Coronary artery (tissue), 2 donors: ENCODE measurements around the gene ELMO3.

Experiments
- DNase-seq: peaks from one replicate; pipeline ENCODE4 v3.0.0-alpha.2; 2017; ENCODE audit warnings: low spot score
- H3K27ac ChIP-seq, 2 donors: fragments of 200-600 bp; sonication (generic); one replicate each; pipeline ENCODE4 v1.5.1; 2016 to 2019
- H3K4me3 ChIP-seq: fragments of 200-600 bp; sonication (generic); 2 replicates; pipeline ENCODE4 v1.5.1; 2016; ENCODE audit warnings: mild to moderate bottlenecking, moderate library complexity
- TF ChIP-seq, protein P1 (sequence below): fragments of 200-600 bp; sonication (generic); IDR thresholded peaks from one replicate; pipeline ENCODE4 v1.5.1; 2019; ENCODE audit warnings: antibody characterized with exemption

Gene ELMO3

DNA sequence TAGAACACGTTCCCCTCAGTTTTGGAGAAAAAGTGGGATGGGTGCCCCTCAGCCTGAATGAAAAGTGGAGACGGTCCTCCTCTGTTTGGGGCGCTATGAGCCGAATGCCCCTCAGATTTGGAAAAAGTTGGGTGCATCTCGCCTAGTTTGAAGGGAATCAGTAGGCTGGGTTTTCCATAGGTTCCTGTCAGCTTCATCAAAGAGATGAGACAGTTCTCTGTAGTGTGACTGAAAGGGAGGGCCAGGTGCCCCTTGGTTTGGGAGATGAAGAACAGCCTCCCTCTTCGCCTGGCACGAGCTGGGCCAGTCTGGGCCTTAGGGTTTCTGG is 49.1 kb downstream of the ELMO3 start:
- DNase-seq: no peak
- TF ChIP-seq, protein P1, sequence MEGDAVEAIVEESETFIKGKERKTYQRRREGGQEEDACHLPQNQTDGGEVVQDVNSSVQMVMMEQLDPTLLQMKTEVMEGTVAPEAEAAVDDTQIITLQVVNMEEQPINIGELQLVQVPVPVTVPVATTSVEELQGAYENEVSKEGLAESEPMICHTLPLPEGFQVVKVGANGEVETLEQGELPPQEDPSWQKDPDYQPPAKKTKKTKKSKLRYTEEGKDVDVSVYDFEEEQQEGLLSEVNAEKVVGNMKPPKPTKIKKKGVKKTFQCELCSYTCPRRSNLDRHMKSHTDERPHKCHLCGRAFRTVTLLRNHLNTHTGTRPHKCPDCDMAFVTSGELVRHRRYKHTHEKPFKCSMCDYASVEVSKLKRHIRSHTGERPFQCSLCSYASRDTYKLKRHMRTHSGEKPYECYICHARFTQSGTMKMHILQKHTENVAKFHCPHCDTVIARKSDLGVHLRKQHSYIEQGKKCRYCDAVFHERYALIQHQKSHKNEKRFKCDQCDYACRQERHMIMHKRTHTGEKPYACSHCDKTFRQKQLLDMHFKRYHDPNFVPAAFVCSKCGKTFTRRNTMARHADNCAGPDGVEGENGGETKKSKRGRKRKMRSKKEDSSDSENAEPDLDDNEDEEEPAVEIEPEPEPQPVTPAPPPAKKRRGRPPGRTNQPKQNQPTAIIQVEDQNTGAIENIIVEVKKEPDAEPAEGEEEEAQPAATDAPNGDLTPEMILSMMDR: no peak
- peak overlapping the region; percentile 86 for H3K4me3 ChIP-seq
- H3K27ac ChIP-seq: no peak overlapping the region

DNA sequence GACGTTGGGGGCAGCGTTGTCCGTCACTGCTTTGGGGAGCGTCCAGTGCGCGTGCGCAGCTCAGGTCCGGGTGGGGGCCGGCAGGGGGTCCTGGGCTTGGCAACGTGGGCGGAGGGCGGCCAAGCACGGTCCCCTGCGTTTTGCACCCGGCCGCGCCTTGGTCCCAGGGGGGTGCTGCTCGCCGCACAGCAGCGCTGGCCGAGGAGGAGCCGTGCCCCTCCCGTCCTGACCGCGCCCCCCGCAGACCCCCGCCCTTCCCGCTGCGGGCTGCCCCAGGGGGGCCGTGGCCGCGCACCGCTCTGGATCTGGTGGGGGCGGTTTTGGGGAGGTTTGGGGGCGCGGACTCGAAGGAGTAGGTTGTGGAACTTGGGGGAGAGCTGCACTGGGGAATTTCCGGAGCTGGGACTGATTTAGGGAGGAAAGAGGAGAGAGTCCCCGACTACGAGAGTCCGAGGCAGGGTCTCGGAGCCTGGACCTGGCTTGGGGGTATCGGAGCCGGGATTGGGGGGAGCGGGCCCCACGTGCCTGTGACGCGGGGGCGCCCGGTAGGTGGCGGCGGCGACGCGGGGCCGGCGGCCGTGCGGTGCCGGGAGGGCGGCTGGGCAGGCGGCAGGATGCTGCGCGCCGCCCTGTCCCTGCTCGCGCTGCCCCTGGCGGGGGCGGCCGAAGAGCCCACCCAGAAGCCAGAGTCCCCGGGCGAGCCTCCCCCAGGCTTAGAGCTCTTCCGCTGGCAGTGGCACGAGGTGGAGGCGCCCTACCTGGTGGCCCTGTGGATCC is 49.7 kb downstream of the ELMO3 start, which contains the start of gene SLC9A5:
Gene SLC9A5, plus strand, starts transcription at position 579 of the 777 bp plus-strand sequence. Its CDS starts 36 bp downstream, at position 615.
- Histone ChIP-seq H3K4me3 (peak within 1 kb of the TSS; percentile 86), H3K27ac (peak within 1 kb of the TSS in 1 of 2 donors; percentile 2)
- no peak for DNase-seq
- TF ChIP-seq, protein P1: no peak

DNA sequence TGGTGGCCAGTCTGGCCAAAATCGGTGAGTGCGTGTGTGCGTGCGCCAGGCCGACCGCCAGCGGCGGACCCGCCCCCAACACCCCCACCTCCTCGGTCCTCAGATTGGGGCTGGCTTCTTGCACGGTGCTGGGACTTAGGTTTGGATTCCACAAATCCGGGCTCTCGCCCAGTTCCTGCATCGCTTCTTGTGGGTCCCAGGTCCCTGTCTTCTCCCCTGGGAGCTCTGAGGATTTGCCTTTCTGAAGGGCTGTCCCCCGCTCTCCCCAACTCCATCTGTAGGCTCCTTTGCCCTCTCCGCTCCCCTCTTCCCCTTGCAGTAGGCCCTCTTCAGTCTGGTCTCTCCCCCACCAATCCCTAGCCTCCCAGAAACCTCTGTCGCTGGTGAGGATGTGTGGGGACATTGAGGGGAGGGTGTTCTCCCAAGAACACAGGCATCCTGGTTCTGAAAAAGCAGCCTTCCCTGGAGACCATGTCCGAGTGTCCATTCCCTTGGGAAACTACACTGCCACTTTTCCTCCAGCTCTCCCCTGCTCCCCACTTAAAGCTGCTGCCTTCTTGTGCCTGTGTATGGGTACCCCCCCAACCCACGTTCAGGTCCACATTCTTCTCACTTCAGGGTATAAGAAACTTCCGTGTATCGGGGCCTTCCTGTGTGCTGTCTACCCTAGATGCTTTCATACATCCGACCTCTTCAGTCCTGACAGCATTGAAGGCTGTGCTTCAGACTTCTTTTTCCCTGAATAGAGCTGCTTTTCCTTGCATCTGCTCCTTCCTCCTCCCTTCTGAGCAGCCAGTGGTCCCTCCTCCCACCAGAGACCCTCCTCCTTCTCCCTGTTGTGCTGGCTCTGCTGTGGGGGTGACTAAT is 50.5 kb downstream of the ELMO3 start:
- no peak for DNase-seq
- H3K27ac ChIP-seq: no peak overlapping the region
- TF ChIP-seq, protein P1: no peak
- peak overlapping the region; percentile 86 for H3K4me3 ChIP-seq

DNA sequence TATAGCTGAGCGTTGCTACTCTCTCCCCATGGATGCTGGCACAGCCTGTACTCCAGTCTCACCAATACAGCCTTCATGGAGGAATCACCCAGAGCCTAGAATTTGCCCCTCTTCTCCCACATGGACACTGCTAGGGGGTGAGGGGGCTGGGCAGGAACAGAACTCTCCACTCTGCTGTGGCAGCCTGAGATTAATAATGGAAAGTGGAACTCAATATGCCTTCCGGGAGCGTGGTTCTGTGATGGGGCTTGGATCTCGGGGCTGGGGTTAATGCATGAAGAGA is 51.1 kb downstream of the ELMO3 start:
- H3K4me3 ChIP-seq: no peak overlapping the region
- no peak for DNase-seq
- TF ChIP-seq, protein P1: no peak
- H3K27ac ChIP-seq: no peak overlapping the region

DNA sequence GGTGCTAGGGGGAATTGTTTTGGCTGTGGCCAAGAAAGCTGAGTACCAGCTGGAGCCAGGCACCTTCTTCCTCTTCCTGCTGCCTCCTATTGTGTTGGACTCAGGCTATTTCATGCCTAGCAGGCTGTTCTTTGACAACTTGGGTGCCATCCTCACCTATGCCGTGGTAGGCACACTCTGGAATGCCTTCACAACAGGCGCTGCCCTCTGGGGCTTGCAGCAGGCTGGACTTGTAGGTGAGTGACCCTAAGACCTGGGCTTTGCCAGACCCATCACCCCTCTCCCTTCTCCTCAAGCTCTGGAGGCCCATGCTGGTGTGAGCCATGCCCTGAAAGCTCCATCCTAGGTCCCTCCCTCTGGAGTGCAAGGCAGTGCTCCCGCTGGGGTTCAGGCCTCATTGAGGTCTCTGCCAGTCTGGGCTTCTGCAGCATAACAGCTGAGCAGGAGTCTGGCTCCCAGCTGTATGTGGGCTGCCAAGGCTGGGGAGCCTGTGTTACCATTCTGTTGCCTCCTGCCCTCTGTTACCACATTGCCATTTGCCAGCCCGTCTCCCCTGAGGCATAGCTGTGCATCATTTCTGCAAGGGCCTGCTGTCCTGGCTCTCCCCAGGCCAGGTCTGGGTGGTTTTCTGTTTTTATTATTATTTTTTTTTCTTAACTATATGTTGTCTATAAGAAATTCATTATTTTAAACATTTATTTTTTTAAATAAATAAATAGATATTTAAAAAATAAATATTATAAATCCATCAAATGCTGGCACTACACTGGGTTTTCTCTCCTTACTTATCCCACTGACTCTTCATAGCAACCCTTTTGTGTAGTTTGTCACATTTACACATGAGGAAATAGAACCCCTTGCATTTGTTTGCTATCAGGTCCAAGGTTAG is 53.9 kb downstream of the ELMO3 start:
- TF ChIP-seq, protein P1: no peak

More for the DNA sequence above, 53.9 kb downstream of the ELMO3 start:
- Histone ChIP-seq H3K27ac (no peak overlapping the region), H3K4me3 (no peak overlapping the region)
- DNase-seq: no peak
